Subcutaneous abdominal adipose tissue (tissue), 5 donors: ENCODE data around the gene CDCP1.

Experiments used
- H3K27ac ChIP-seq: one replicate; pipeline ENCODE4 v1.7.0; 2013; ENCODE audit warnings: low read depth, mild to moderate bottlenecking, inconsistent platforms, low read length, moderate library complexity
- H3K27me3 ChIP-seq, 5 donors: one replicate each; pipeline ENCODE4 v1.7.0; 2013; ENCODE audit warnings: low read length in 5 of 5, inconsistent platforms in 1 of 5; ENCODE audit not compliant: control insufficient read depth in 5 of 5, insufficient read depth in 4 of 5
- H3K36me3 ChIP-seq, 5 donors: one replicate each; pipeline ENCODE4 v1.7.0; 2013; ENCODE audit warnings: low read length in 5 of 5; ENCODE audit not compliant: control insufficient read depth in 5 of 5, insufficient read depth in 5 of 5
- H3K4me1 ChIP-seq, 5 donors: one replicate each; pipeline ENCODE4 v1.7.0; 2013; ENCODE audit warnings: low read length in 5 of 5, mild to moderate bottlenecking in 3 of 5, moderate library complexity in 1 of 5; ENCODE audit not compliant: control insufficient read depth in 5 of 5, insufficient read depth in 5 of 5
- H3K4me3 ChIP-seq, 5 donors: one replicate each; pipeline ENCODE4 v1.7.0; 2013; ENCODE audit warnings: low read length in 5 of 5, low read depth in 1 of 5
- H3K9ac ChIP-seq, 5 donors: one replicate each; pipeline ENCODE4 v1.7.0; 2013; ENCODE audit warnings: low read length in 5 of 5, mild to moderate bottlenecking in 4 of 5, moderate library complexity in 3 of 5
- H3K9me3 ChIP-seq, 5 donors: one replicate each; pipeline ENCODE4 v1.7.0; 2013; ENCODE audit warnings: low read length in 5 of 5; ENCODE audit not compliant: control insufficient read depth in 5 of 5
- donor health status: healthy.
- donor health status: healthy.
- donor health status: healthy.
- donor health status: healthy.
- donor health status: healthy.

Gene CDCP1

GRCh38 chr3:45183872-45184262 lies 37.7 kb upstream of the CDCP1 start:
- H3K27ac ChIP-seq, result no peak overlapping the region
- peaks cover 0 to 8% (median 3%) of the 10 kb centered on the region in 5 donors for H3K4me1 ChIP-seq
- H3K9ac ChIP-seq, result no peak overlapping the region
- H3K27me3 ChIP-seq, result peaks cover 0 to 2% (median 0%) of the 10 kb centered on the region in 5 donors
- H3K36me3 ChIP-seq, result no peaks in the 10 kb centered on the region
- no peak overlapping the region for H3K4me3 ChIP-seq
- no peaks in the 10 kb centered on the region for H3K9me3 ChIP-seq

- Histone ChIP-seq H3K9ac (no peak overlapping the region), H3K9me3 (no peaks in the 10 kb centered on the region), H3K27ac (no peak overlapping the region), H3K4me1 (peaks cover 0 to 8% (median 3%) of the 10 kb centered on the region in 5 donors), H3K4me3 (no peak overlapping the region), H3K27me3 (peaks cover 0 to 2% (median 0%) of the 10 kb centered on the region in 5 donors), H3K36me3 (no peaks in the 10 kb centered on the region)
Observed at GRCh38 chr3:45182915-45183871, 37.0 kb upstream of the CDCP1 start.

- H3K27ac ChIP-seq, result no peak overlapping the region
- peaks cover 0 to 8% (median 3%) of the 10 kb centered on the region in 5 donors for H3K4me1 ChIP-seq
- peaks cover 0 to 2% (median 0%) of the 10 kb centered on the region in 5 donors for H3K27me3 ChIP-seq
- no peak overlapping the region for H3K4me3 ChIP-seq
- H3K9ac ChIP-seq, result no peak overlapping the region
- no peaks in the 10 kb centered on the region for H3K36me3 ChIP-seq
- no peaks in the 10 kb centered on the region for H3K9me3 ChIP-seq
Observed at GRCh38 chr3:45181496-45181895, 35.3 kb upstream of the CDCP1 start.

- H3K4me1 ChIP-seq, result peaks cover 0 to 8% (median 3%) of the 10 kb centered on the region in 5 donors
- H3K9ac ChIP-seq, result no peak overlapping the region
- no peak overlapping the region for H3K4me3 ChIP-seq
- no peak overlapping the region for H3K27ac ChIP-seq
- H3K9me3 ChIP-seq, result no peaks in the 10 kb centered on the region
- H3K36me3 ChIP-seq, result no peaks in the 10 kb centered on the region
- H3K27me3 ChIP-seq, result peaks cover 0 to 2% (median 0%) of the 10 kb centered on the region in 5 donors
Observed at GRCh38 chr3:45180899-45181298, 34.7 kb upstream of the CDCP1 start.

- no peak overlapping the region for H3K27ac ChIP-seq
- H3K9me3 ChIP-seq, result no peaks in the 10 kb centered on the region
- H3K4me3 ChIP-seq, result no peak overlapping the region
- H3K9ac ChIP-seq, result no peak overlapping the region
- H3K4me1 ChIP-seq, result peaks cover 0 to 8% (median 3%) of the 10 kb centered on the region in 5 donors
- no peaks in the 10 kb centered on the region for H3K36me3 ChIP-seq
- peaks cover 0 to 2% (median 0%) of the 10 kb centered on the region in 5 donors for H3K27me3 ChIP-seq
Observed at GRCh38 chr3:45180051-45180450, 33.9 kb upstream of the CDCP1 start.

- peaks cover 0 to 8% (median 3%) of the 10 kb centered on the region in 5 donors for H3K4me1 ChIP-seq
- H3K36me3 ChIP-seq, result no peaks in the 10 kb centered on the region
- H3K9me3 ChIP-seq, result no peaks in the 10 kb centered on the region
- H3K4me3 ChIP-seq, result no peak overlapping the region
- no peak overlapping the region for H3K9ac ChIP-seq
- peaks cover 0 to 2% (median 0%) of the 10 kb centered on the region in 5 donors for H3K27me3 ChIP-seq
- H3K27ac ChIP-seq, result no peak overlapping the region
Observed at GRCh38 chr3:45179163-45179562, 33.0 kb upstream of the CDCP1 start.

- no peaks in the 10 kb centered on the region for H3K9me3 ChIP-seq
- H3K27me3 ChIP-seq, result peaks cover 0 to 2% (median 0%) of the 10 kb centered on the region in 5 donors
- no peak overlapping the region for H3K4me3 ChIP-seq
- H3K9ac ChIP-seq, result no peak overlapping the region
- no peaks in the 10 kb centered on the region for H3K36me3 ChIP-seq
- H3K27ac ChIP-seq, result no peak overlapping the region
- H3K4me1 ChIP-seq, result peaks cover 0 to 6% (median 3%) of the 10 kb centered on the region in 5 donors
Observed at GRCh38 chr3:45178183-45179023, 32.2 kb upstream of the CDCP1 start.

GRCh38 chr3:45176912-45177311 lies 30.7 kb upstream of the CDCP1 start:
- Histone ChIP-seq H3K36me3 (no peaks in the 10 kb centered on the region), H3K9me3 (no peaks in the 10 kb centered on the region), H3K27ac (no peak overlapping the region), H3K4me3 (no peak overlapping the region), H3K9ac (no peak overlapping the region), H3K4me1 (no peaks in the 10 kb centered on the region), H3K27me3 (peaks cover 0 to 2% (median 0%) of the 10 kb centered on the region in 5 donors)

- no peak overlapping the region for H3K4me3 ChIP-seq
- no peak overlapping the region for H3K9ac ChIP-seq
- peaks cover 0 to 6% (median 0%) of the 10 kb centered on the region in 5 donors for H3K4me1 ChIP-seq
- no peaks in the 10 kb centered on the region for H3K36me3 ChIP-seq
- H3K27me3 ChIP-seq, result peaks cover 0 to 4% (median 0%) of the 10 kb centered on the region in 5 donors
- no peaks in the 10 kb centered on the region for H3K9me3 ChIP-seq
- H3K27ac ChIP-seq, result no peak overlapping the region
Observed at GRCh38 chr3:45174234-45174633, 28.1 kb upstream of the CDCP1 start.
